HepG2 (cell line): ENCODE results near the gene ANXA2. TPM values are rescaled to one million over a fixed set of nuclear protein-coding genes. Genes with fewer than 3 reads are reported as not detected.

Experiments
- CBX5 ChIP-seq: sonication (generic); formaldehyde crosslinking; IDR thresholded peaks from 2 replicates; pipeline ENCODE4 v1.4.0; 2020; ENCODE audit warnings: missing genetic modification reagents, borderline replicate concordance
- CREB3 ChIP-seq: sonication (generic); formaldehyde crosslinking; IDR thresholded peaks from 2 replicates; pipeline ENCODE4 v1.5.0; 2020; ENCODE audit warnings: missing genetic modification reagents
- DMAP1 ChIP-seq: IDR thresholded peaks from 2 replicates; pipeline ENCODE4 v1.6.1; 2016
- ELF1 ChIP-seq: sonication (generic); formaldehyde crosslinking; IDR thresholded peaks from 2 replicates; pipeline ENCODE4 v1.4.0; 2020; ENCODE audit warnings: missing genetic modification reagents
- GATA4 ChIP-seq: sonication (generic); IDR thresholded peaks from 2 replicates; pipeline ENCODE4 v1.6.1; 2016; ENCODE audit warnings: antibody characterized with exemption, low read depth, borderline replicate concordance
- HNRNPK ChIP-seq: fragments of 200-400 bp; formaldehyde crosslinking; IDR thresholded peaks from 2 replicates; pipeline ENCODE4 v1.6.1; 2018; ENCODE audit warnings: low read length, low read depth, moderate library complexity, mild to moderate bottlenecking; ENCODE audit not compliant: poor library complexity, severe bottlenecking
- KDM2A ChIP-seq: sonication (generic); formaldehyde crosslinking; IDR thresholded peaks from 2 replicates; pipeline ENCODE4 v1.4.0; 2020; ENCODE audit warnings: low read depth, missing genetic modification reagents, borderline replicate concordance
- SIX1 ChIP-seq: sonication (generic); formaldehyde crosslinking; IDR thresholded peaks from 2 replicates; pipeline ENCODE4 v1.4.0; 2020; ENCODE audit warnings: missing genetic modification reagents, borderline replicate concordance
- SMAD3 ChIP-seq: sonication (generic); formaldehyde crosslinking; IDR thresholded peaks from 2 replicates; pipeline ENCODE4 v1.4.0; 2020; ENCODE audit warnings: missing genetic modification reagents
- SMARCC2 ChIP-seq: fragments of 450-650 bp; IDR thresholded peaks from 2 replicates; pipeline ENCODE4 v1.6.1; 2017; ENCODE audit warnings: antibody characterized with exemption, mild to moderate bottlenecking
- UBTF ChIP-seq: sonication (generic); formaldehyde crosslinking; IDR thresholded peaks from 2 replicates; pipeline ENCODE4 v1.4.0; 2020; ENCODE audit warnings: mild to moderate bottlenecking, missing genetic modification reagents
- ZMAT3 ChIP-seq: sonication (generic); formaldehyde crosslinking; conservative IDR thresholded peaks from 2 replicates; pipeline ENCODE4 v1.7.0; 2021; ENCODE audit warnings: missing genetic modification reagents
- ZNF609 ChIP-seq: sonication (generic); formaldehyde crosslinking; IDR thresholded peaks from 2 replicates; pipeline ENCODE4 v1.4.0; 2020; ENCODE audit warnings: mild to moderate bottlenecking, missing genetic modification reagents, borderline replicate concordance
- ZNF724P ChIP-seq: sonication (generic); formaldehyde crosslinking; IDR thresholded peaks from 2 replicates; pipeline ENCODE4 v1.8.0; 2022; ENCODE audit warnings: missing genetic modification reagents, borderline replicate concordance
- polyA plus RNA-seq, 8 experiments: library from polyadenylated mRNA; depleted of rRNA in 3 of 8; stranded (reverse) in 7 of 8; unstranded in 1 of 8; fragments of >200 nt; fragmentation: Illumina TruSeq in 4 of 8; extraction: Trizol in 4 of 8; gene quantifications; 2 replicates each; pipeline versions ENCODE4 v1.2.1 to v1.2.3, GENCODE V29; 2011 to 2016; ENCODE audit warnings: low read depth in 4 of 8, missing spikeins in 1 of 8, mixed read lengths in 1 of 8; ENCODE audit not compliant: insufficient read depth in 1 of 8
- total RNA-seq, 5 experiments: library from RNA; depleted of rRNA; stranded (reverse); fragments of >200 nt; fragmentation: Illumina TruSeq; extraction: Trizol; gene quantifications; 2 replicates each; pipeline ENCODE4 v1.2.3, GENCODE V29; 2016; ENCODE audit warnings: low read depth in 1 of 5

The ANXA2 gene
- total and polyA plus RNA-seq, 2 of the 13 experiments (the other 11 are each of a cell fraction or from before 2014, with no cell fraction given), result 196 to 613 TPM

GRCh38 chr15:60379525-60380274 is 18.1 kb downstream of the ANXA2 start (continued):
- TF ChIP-seq CBX5 (CRISPR knock-in tag) (peak; percentile 78; the same call in 1 of the 2 replicates), GATA4 (peak; percentile 73; the same call in 1 of the 2 replicates), ZNF609 (CRISPR knock-in tag) (peak; percentile 84), ZNF724P (CRISPR knock-in tag) (0 out of 2 replicates have a peak, but pooled peaks have one; percentile 66), SMARCC2 (0 out of 2 replicates have a peak, but pooled peaks have one; percentile 51), ZMAT3 (CRISPR knock-in tag) (0 out of 2 replicates have a peak, but pooled peaks have one; percentile 51), HNRNPK (no peak), UBTF (0 out of 2 replicates have a peak, but pooled peaks have one; percentile 19), CREB3 (CRISPR knock-in tag) (no peak), KDM2A (0 out of 2 replicates have a peak, but pooled peaks have one; percentile 32), SIX1 (peak; percentile 70; the same call in 1 of the 2 replicates), DMAP1 (CRISPR knock-in tag) (peak; percentile 64; the same call in 1 of the 2 replicates), SMAD3 (peak; percentile 78), ELF1 (CRISPR knock-in tag) (peak; percentile 21; the same call in 1 of the 2 replicates)
